ENCODE data around the gene UBE2QL1. TPM values are rescaled to one million over a fixed set of nuclear protein-coding genes. Genes with fewer than 3 reads are reported as not detected.

Gene UBE2QL1
- total RNA-seq, 1 donor from 2014 or later = 5.6 TPM

DNA sequence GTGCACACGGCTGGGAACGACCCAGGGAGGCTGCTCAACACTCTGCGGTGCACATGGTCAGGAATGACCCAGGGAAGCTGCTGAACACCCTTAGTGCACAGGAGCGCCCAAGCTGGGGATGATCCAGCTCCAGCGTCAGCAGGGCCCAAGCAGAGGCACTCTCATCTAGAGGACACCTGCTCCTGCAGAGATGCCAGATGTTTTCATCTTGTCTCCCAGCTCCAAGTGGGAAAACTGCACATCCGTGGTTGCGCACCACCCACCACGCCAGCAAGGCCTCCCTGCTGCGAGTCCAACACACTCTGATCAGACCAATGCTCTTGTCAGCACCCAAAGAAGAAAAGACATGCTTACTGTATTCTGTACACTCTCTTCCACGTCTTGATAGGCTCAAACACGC, 34.1 kb downstream of the UBE2QL1 start:
- no peak for TF ChIP-seq CTCF (conservative IDR thresholded peaks at IDR 0.05)
- no peak overlapping the region for H3K4me3 Mint-ChIP-seq
- no peaks in the 10 kb centered on the region for H3K36me3 Mint-ChIP-seq
- peaks cover 11% of the 10 kb centered on the region for H3K27me3 Mint-ChIP-seq
- no peak for DNase-seq (ENCODE audit: extremely low spot score, unreplicated experiment)
- H3K27ac Mint-ChIP-seq = no peak overlapping the region
- H3K4me1 Mint-ChIP-seq (ENCODE audit: unreplicated experiment) = peaks cover 19% of the 10 kb centered on the region
- no peaks in the 10 kb centered on the region for H3K9me3 Mint-ChIP-seq

- DNase-seq (ENCODE audit: extremely low spot score, unreplicated experiment) = no peak
- Mint-ChIP-seq H3K4me1 (ENCODE audit: unreplicated experiment) (peaks cover 26% of the 10 kb centered on the region), H3K4me3 (no peak overlapping the region), H3K9me3 (no peaks in the 10 kb centered on the region), H3K27me3 (peaks cover 13% of the 10 kb centered on the region), H3K36me3 (no peaks in the 10 kb centered on the region), H3K27ac (no peak overlapping the region)
- no peak for TF ChIP-seq CTCF (conservative IDR thresholded peaks at IDR 0.05)
Observed at GRCh38 chr5:6483880-6484382, 35.3 kb downstream of the UBE2QL1 start.

GRCh38 chr5:6484446-6484845, 35.8 kb downstream of the UBE2QL1 start:
- Mint-ChIP-seq H3K36me3 (no peaks in the 10 kb centered on the region), H3K27me3 (peaks cover 13% of the 10 kb centered on the region), H3K9me3 (no peaks in the 10 kb centered on the region), H3K4me1 (ENCODE audit: unreplicated experiment) (peaks cover 26% of the 10 kb centered on the region), H3K27ac (no peak overlapping the region), H3K4me3 (no peak overlapping the region)
- no peak for DNase-seq (ENCODE audit: extremely low spot score, unreplicated experiment)
- TF ChIP-seq CTCF (conservative IDR thresholded peaks at IDR 0.05) = no peak

DNA sequence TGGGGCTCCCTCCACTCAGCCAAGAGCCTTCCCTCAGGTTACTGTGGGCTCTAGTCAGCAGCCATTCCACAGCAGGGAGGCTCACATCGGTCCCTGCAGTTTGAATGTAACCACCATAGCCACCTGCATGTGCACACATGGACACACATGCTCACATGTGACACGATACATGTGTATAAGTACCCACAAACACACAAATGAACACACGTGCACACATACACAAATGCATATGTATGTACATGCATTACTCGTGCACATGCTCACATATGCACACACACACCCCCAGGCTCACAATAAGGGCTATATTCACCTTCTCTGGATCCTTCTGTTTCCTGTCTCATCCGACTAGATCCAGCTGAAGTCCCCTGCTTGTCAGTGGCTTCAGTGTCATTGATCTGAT, 36.2 kb downstream of the UBE2QL1 start:
- no peaks in the 10 kb centered on the region for H3K9me3 Mint-ChIP-seq
- H3K27me3 Mint-ChIP-seq = peaks cover 13% of the 10 kb centered on the region
- H3K4me1 Mint-ChIP-seq (ENCODE audit: unreplicated experiment) = peaks cover 26% of the 10 kb centered on the region
- TF ChIP-seq CTCF (conservative IDR thresholded peaks at IDR 0.05) = no peak
- peak overlapping the region; percentile 43 for H3K27ac Mint-ChIP-seq
- DNase-seq (ENCODE audit: extremely low spot score, unreplicated experiment) = no peak
- no peak overlapping the region for H3K4me3 Mint-ChIP-seq
- H3K36me3 Mint-ChIP-seq = no peaks in the 10 kb centered on the region

- Mint-ChIP-seq H3K4me1 (ENCODE audit: unreplicated experiment) (peaks cover 26% of the 10 kb centered on the region), H3K27ac (peak overlapping the region; percentile 43), H3K36me3 (no peaks in the 10 kb centered on the region), H3K4me3 (no peak overlapping the region), H3K27me3 (peaks cover 13% of the 10 kb centered on the region), H3K9me3 (no peaks in the 10 kb centered on the region)
- DNase-seq (ENCODE audit: extremely low spot score, unreplicated experiment) = no peak
- TF ChIP-seq CTCF (conservative IDR thresholded peaks at IDR 0.05) = no peak
Observed at GRCh38 chr5:6485441-6485840, 36.8 kb downstream of the UBE2QL1 start.

DNA sequence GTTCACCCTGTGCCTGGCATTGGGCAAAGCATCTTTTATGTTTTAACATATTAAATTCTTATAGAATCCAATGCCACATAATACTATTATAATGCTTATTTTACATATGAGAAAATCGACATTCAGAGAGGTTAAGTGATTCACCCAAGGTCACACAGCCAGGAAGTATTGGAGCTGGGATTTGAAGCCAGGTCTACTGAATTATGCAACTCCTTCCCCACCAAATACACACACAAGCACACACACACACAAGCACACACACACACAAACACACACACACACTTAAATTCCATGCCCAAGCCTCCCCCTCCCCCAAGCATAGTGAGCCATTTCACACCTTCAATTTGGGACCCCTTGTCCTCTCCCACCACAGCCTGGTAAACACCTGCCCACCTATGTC, 37.4 kb downstream of the UBE2QL1 start:
- Mint-ChIP-seq H3K4me3 (no peak overlapping the region), H3K36me3 (no peaks in the 10 kb centered on the region), H3K4me1 (ENCODE audit: unreplicated experiment) (peaks cover 31% of the 10 kb centered on the region), H3K27ac (no peak overlapping the region), H3K9me3 (no peaks in the 10 kb centered on the region), H3K27me3 (peaks cover 15% of the 10 kb centered on the region)
- no peak for DNase-seq (ENCODE audit: extremely low spot score, unreplicated experiment)
- TF ChIP-seq CTCF (conservative IDR thresholded peaks at IDR 0.05) = no peak

All from type B pancreatic cell (in vitro differentiated cells).